Activated T-helper 1 cell treated with anti-CD3 and anti-CD28 coated beads, Interleukin-12 subunit alpha, Interleukin-12 subunit beta, Interleukin-2, Interleukin-4 antibody, amounts not matched to agents 30 ng/mL and 10 ng/mL and 1 ng/mL, durations not matched to agents 14 hours and 24 hours and 36 hours (primary cell): ENCODE results near the gene CFAP46. TPM values are rescaled to one million over a fixed set of nuclear protein-coding genes. Genes with fewer than 3 reads are reported as not detected.
"Not testable (repeated sequence)": the region's sequence is repeated elsewhere in the genome, so short reads cannot be mapped to it uniquely, and the experiment has no call there.

Experiments used
- DNase-seq: peaks from one replicate; pipeline ENCODE4 v3.0.0; 2021; ENCODE audit warnings: low spot score
- H3K27ac Mint-ChIP-seq: one replicate; pipeline ENCODE4 v1.8.0; 2021; ENCODE audit warnings: mild to moderate bottlenecking, mixed read lengths
- H3K27me3 Mint-ChIP-seq: one replicate; pipeline ENCODE4 v1.8.0; 2022; ENCODE audit warnings: mild to moderate bottlenecking, moderate library complexity, mixed read lengths; ENCODE audit not compliant: insufficient read depth
- H3K36me3 Mint-ChIP-seq: one replicate; pipeline ENCODE4 v1.8.0; 2021; ENCODE audit warnings: low read depth, mixed read lengths
- H3K4me1 Mint-ChIP-seq: one replicate; pipeline ENCODE4 v1.8.0; 2021; ENCODE audit warnings: low read depth, mixed read lengths
- H3K4me3 Mint-ChIP-seq: one replicate; pipeline ENCODE4 v1.8.0; 2021; ENCODE audit warnings: mild to moderate bottlenecking, moderate library complexity, mixed read lengths
- H3K9me3 Mint-ChIP-seq: one replicate; pipeline ENCODE4 v1.8.0; 2021; ENCODE audit warnings: mixed read lengths
- intact Hi-C: fragments of 100-400 bp; cut with micrococcal nuclease; formaldehyde crosslinking; loops from one replicate; pipeline ENCODE4 v1.15.1; 2024
- total RNA-seq: library from RNA; stranded (reverse); gene quantifications from 2 replicates; pipeline ENCODE4 v1.2.3, GENCODE V29; 2022

The CFAP46 gene
- total RNA-seq, 1 donor from 2014 or later: not detected

DNA sequence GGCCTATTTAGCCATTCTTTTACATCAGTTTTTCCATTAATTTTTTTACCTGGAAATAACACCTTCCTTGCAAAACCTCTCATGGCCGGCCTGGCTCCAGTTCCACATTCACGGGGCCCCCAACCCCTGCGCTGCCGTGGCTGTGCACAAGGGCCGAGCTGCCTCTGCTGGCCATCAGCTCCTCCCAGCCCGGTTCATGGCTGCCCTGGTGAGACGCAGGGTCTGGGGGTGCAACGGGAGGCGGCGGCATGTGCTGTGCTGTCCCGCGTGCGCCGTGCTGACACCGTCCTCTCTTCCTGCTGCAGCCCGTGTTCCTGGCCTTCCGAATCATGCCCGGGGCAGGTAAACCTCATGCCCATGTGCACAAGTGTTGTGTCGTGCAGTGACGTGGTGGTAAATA is 160.8 kb downstream of the CFAP46 start:
- intact Hi-C loops: no loop called here

DNA sequence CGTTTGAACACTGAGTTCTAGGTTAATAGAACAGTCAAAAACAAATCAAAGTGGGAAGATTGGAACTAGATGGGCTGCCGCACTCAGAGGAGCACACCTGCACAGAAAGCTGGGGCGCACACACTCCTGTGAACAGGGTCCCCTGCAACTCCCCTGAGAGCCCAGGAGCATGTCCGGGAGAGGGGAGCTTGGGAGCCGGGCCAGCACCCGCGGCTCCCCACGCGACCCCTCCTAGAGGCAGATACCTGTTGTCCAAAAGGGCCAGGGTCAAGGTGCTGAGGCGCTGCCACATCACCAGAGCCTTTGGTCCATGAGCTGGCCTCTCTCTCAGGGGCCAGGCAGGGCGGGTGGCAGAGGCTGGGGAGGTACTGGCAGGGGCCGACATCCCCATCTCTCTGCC is 162.0 kb downstream of the CFAP46 start:
- Mint-ChIP-seq H3K4me3 (no peak overlapping the region), H3K27ac (no peak overlapping the region), H3K36me3 (peaks cover 6% of the 10 kb centered on the region), H3K27me3 (peaks cover 9% of the 10 kb centered on the region), H3K9me3 (no peaks in the 10 kb centered on the region), H3K4me1 (no peaks in the 10 kb centered on the region)
- intact Hi-C loops: no loop called here
- DNase-seq: no peak

More for the DNA sequence above, 160.8 kb downstream of the CFAP46 start:
- Mint-ChIP-seq H3K36me3 (peaks cover 6% of the 10 kb centered on the region), H3K27me3 (peaks cover 10% of the 10 kb centered on the region), H3K27ac (no peak overlapping the region), H3K4me1 (no peaks in the 10 kb centered on the region), H3K4me3 (no peak overlapping the region), H3K9me3 (no peaks in the 10 kb centered on the region)
- no peak for DNase-seq

DNA sequence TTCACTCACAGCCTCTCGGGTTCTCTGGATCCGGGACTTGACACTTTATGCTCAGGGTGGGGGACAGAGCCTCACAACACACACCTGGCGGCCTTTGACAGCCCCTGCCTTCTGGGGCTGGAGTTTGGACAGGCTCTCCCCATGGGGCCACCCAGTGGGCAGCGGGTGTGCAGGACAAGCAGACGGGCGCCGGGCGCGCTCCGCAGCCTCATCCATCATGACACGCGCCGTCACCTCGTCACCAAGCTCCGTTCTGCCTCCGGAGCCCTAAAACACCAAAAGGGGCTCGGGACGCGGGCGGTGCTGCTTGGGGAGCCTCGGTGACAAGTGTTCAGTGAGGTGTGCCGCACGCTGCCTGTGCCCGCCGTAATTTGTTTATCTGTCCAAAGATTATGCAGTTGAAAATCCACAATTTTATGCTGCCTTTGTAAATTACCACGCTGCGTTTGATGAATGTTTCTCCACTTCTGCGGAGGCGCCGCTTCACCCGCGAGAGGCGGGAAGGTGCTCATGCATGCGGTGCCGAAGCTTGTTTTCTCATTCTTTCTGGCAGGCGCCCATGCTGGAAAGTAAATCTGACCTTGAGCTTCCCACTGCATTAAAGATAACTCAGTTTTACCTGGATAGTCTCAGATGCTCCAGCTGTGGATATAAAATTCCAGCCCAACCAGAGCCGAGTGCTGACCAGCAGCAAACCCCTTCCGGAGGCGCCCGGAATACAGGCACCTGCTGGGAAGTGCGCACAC is 162.6 kb downstream of the CFAP46 start:
- Mint-ChIP-seq H3K27ac (no peak overlapping the region), H3K4me1 (no peaks in the 10 kb centered on the region), H3K27me3 (peaks cover 9% of the 10 kb centered on the region), H3K9me3 (no peaks in the 10 kb centered on the region), H3K36me3 (peaks cover 6% of the 10 kb centered on the region), H3K4me3 (no peak overlapping the region)
- DNase-seq: no peak
- intact Hi-C loops: no loop called here

DNA sequence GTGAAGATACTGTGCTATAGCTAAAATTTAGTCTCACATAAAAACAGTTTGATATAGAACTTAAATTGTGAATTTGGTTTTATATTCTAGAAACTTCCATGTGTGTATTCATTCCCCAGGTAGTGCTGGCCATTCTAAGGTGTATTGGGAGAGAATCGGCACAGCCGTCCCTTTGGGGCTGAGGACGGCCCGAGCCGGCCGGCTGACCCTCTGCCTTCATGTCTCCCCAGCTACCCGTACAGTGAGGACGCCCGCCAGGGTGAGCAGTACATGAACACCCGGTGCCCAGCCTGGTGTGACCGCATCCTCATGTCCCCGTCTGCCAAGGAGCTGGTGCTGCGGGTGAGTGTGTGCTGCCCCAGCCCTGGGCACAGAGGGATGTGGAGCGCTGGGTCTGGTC is 164.9 kb downstream of the CFAP46 start:
- H3K36me3 Mint-ChIP-seq: no peaks in the 10 kb centered on the region

DNA sequence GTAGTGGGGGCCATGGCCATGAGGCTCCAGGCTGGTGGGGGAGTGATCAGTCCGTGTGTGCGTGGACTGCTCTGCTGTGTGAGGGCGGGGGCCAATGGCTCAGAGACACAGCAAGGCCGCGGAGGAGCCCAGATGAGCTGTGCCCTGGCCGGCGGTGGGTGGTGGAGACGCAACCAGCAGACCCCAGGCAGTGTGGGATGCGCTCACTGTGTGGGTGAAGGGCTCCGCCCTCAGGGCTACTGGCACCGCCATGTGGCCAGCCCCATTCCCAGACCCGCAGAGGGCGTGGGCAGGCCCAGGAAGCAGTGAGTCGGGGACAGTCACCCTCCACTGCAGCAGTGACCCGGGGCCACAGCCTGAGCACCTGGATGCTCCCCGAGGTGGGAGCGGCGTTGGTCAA is 165.5 kb downstream of the CFAP46 start:
- no peaks in the 10 kb centered on the region for H3K27me3 Mint-ChIP-seq
- no peak overlapping the region for H3K27ac Mint-ChIP-seq
- H3K4me1 Mint-ChIP-seq: no peaks in the 10 kb centered on the region
- intact Hi-C loops: no loop called here
- H3K9me3 Mint-ChIP-seq: no peaks in the 10 kb centered on the region
- H3K36me3 Mint-ChIP-seq: no peaks in the 10 kb centered on the region
- DNase-seq: no peak
- H3K4me3 Mint-ChIP-seq: no peak overlapping the region

More for the DNA sequence above, 164.9 kb downstream of the CFAP46 start:
- H3K4me3 Mint-ChIP-seq: no peak overlapping the region
- no peaks in the 10 kb centered on the region for H3K27me3 Mint-ChIP-seq
- no peak overlapping the region for H3K27ac Mint-ChIP-seq
- no peaks in the 10 kb centered on the region for H3K9me3 Mint-ChIP-seq
- no peaks in the 10 kb centered on the region for H3K4me1 Mint-ChIP-seq
- no peak for DNase-seq
- intact Hi-C loops: no loop called here

DNA sequence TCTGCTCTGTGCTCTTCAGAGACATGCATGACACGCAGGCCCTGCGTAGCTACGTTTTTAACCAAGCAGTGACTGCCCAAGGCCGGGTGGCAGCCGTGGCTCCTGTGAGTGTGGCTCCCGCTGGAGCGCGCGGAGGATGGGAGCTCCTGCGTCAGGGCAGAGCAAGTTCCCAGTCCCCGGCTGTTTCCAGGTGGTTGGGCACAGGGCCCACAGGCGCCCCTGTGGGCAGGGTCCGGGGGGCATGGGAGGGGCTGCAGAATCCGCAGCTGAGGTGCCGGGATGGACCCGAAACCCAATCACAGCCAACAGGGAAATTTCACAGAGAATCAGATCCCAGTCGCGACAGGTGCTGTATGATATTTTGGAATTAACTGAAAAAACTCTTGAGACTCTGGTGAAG is 166.2 kb downstream of the CFAP46 start:
- DNase-seq: no peak
- Mint-ChIP-seq H3K36me3 (peaks cover 2% of the 10 kb centered on the region), H3K4me1 (no peaks in the 10 kb centered on the region), H3K27me3 (no peaks in the 10 kb centered on the region), H3K9me3 (no peaks in the 10 kb centered on the region), H3K27ac (no peak overlapping the region), H3K4me3 (no peak overlapping the region)
- intact Hi-C loops: no loop called here

DNA sequence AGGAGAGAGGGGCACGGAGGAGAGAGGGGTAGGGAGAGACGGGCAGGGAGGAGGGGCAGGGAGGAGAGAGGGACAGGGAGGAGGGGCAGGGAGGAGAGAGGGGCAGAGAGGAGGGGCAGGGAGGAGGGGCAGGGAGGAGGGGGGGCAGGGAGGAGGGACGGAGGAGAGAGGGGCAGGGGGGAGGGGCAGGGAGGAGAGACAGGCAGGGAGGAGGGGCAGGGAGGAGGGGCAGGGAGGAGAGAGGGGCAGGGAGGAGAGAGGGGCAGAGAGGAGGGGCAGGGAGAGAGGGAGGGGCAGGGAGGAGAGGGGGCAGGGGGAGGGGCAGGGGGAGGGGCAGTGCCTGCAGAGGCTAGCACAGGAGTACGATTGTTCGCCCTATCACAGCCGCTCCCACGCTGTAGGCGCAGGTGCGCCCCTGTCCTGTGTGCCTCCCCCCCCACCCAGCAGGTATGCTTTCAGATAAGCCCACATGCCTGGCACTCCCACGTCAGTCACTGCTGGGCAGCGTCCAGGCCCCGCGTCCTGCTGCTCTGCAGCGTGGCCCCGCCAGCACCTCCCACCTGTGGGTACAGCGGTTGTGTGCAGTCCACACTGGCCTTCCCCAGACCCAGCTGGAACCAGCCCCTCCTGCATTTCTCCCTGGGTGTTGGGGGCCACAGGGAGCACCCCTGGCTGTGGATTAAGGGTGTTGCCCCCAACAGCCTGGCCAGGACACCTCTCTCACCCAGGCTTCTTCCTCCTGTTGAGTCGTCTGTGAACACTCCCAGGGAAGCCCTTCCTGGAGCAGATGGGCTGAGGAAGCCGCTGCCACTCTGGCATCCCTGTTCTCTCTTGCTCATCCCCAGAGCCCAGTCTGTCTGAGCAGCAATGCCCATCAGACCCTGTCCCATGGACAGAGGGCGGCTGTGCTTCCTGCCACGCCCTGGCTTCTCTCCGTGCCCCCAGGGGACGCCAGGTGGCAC is 167.2 kb downstream of the CFAP46 start:
- no peaks in the 10 kb centered on the region for H3K4me1 Mint-ChIP-seq
- H3K4me3 Mint-ChIP-seq: no peak overlapping the region
- H3K9me3 Mint-ChIP-seq: no peaks in the 10 kb centered on the region
- H3K27ac Mint-ChIP-seq: no peak overlapping the region
- intact Hi-C loops: no loop called here
- H3K27me3 Mint-ChIP-seq: no peaks in the 10 kb centered on the region
- DNase-seq: no peak
- H3K36me3 Mint-ChIP-seq: peaks cover 4% of the 10 kb centered on the region

DNA sequence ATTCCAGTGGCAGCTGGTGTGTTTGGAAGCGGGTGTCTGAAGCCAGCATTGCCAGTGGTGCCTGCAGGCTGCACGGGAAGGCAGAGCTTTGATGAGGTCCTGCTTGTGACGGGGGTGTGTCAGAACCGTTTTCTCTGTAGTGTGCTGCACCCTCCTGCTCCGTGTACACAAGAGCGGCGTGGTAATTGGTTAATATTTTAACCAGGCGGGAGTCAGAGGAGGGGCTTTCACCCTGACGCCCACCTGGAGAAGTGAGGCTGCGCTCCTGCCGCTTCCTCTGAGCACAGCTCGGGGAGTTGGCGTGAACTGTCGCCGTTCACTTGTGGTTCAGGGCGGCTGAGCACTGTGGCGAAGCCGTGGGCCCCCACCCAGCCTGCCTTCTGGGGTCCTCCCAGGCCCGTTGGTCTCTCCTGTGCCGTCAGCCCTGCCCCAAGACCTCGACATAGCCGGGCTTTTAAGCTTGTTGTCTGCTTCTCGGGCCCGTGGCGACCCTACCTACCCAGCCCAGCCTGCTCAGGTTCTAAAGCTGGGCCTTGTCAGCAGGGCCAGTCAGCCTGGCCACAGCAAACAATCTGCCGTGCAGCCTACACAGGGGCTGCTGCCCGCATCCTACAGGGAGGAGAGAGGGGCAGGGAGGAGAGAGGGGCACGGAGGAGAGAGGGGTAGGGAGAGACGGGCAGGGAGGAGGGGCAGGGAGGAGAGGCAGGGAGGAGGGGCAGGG is 168.0 kb downstream of the CFAP46 start:
- intact Hi-C loops: no loop called here
- no peaks in the 10 kb centered on the region for H3K4me1 Mint-ChIP-seq
- H3K27me3 Mint-ChIP-seq: no peaks in the 10 kb centered on the region
- DNase-seq: no peak
- H3K4me3 Mint-ChIP-seq: no peak overlapping the region
- peaks cover 5% of the 10 kb centered on the region for H3K36me3 Mint-ChIP-seq
- H3K27ac Mint-ChIP-seq: no peak overlapping the region
- H3K9me3 Mint-ChIP-seq: no peaks in the 10 kb centered on the region

DNA sequence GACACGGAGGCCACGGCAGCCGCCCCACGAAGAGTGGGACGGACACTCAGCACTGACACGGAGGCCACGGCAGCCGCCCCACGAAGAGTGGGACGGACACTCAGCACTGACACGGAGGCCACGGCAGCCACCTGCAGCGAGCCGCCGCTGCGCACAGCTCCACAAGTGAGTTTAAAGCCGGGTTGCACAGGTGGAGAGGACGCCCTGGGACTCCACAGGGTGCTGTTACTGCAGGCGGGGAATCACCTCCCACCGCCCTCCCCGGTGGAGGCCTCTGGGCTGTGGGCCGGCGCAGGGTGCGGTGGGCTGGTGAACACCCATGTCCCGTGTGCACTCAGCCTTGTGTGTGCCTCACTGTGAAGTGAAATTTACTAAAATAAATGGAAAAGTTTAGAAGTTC is 169.6 kb downstream of the CFAP46 start:
- not testable (repeated sequence) for H3K4me3 Mint-ChIP-seq, H3K4me1 Mint-ChIP-seq, H3K27me3 Mint-ChIP-seq

DNA sequence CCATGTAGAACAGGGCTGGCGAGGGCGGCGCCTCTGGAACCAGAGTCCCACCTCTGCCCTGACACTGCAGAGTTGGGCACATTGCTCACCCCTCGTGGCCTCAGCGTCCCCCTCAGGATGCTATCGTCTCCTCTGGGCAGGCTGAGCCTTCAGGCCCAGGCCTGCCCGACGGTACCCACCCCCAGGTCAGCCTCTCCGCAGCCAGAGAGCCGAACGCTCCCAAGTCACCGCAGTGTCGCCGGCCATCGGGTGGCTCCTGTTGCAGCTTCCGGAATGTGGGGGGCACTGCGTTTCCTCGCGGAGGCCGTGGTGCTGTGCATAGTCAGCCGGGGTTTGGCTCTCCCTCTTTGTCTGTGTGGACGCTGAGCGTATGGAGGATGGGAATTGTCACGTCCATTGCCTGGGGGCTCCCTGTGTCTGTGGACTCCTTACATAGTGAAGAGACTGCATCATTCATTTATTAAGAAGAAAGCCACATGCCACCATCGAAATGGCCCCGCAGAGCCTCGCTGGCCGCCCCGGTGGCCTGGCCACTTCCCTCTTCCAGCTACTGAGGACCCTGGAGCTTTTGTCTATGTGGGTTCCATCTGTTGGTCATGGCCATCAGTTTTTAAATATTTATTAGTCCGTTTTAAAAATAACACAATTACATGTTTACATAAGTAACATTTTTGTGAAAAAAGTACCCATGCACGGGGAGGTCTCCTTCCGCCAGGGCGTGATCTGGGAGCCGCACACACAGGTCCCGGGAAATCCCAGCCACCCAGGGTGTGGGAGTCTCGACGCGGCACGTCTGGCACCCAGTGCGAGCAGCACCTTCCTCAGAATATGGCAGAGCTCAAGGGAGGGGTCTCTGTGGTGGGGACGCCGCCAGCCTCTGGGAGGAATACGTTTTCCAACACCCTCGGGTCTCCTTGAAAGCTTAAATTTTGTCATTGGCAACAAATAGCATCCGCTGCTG is 172.0 kb downstream of the CFAP46 start:
- Mint-ChIP-seq H3K27me3 (no peaks in the 10 kb centered on the region), H3K36me3 (peaks cover 14% of the 10 kb centered on the region), H3K4me1 (no peaks in the 10 kb centered on the region), H3K4me3 (no peak overlapping the region), H3K9me3 (no peaks in the 10 kb centered on the region), H3K27ac (no peak overlapping the region)
- intact Hi-C loops: no loop called here
- no peak for DNase-seq

More for the DNA sequence above, 169.6 kb downstream of the CFAP46 start:
- H3K36me3 Mint-ChIP-seq, H3K27ac Mint-ChIP-seq, intact Hi-C loops, DNase-seq, H3K9me3 Mint-ChIP-seq: not testable (repeated sequence)

DNA sequence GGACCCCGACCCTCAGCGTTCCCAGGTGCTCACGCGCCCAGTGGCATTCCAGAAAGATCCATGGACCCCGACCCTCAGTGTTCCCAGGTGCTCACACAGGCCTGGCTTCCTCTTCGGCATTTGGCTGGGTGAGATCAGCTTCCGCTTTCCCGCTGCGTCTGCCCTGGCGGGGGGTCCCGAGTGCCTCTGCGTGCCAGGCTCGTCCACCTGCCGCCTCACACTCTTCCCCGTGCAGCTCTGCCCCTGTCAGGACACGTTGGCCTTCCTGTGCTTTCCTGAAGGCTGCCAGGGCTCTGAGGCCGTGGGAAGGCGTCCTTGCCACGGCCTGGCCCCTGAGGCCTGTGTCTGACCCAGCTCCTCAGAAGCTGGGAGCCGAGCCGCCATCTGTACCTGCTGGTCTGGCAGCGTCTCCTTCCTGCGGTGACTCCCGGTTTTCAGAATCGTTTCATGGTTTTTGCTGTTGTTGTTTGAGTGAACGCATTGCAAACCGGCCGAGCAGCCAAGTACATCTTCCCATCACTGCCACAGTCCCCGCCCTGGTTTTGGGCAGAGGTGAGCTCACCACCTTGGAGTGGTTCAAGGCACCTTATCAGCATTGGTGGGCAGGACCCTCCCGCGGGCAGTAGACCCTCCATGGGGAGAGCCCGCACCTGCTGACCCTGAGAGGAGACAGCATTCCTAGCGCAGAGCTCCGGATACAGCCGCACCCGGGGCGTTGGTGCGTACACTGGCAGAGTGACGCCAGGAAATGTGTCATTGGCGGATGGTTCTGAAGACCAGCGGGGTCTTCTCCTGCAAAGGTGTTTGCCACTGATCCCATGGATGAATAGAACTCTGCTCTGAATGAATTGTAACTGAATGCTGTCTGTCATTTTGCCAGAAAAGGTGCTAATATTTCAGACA is 173.8 kb downstream of the CFAP46 start:
- no peaks in the 10 kb centered on the region for H3K9me3 Mint-ChIP-seq
- no peak for DNase-seq
- H3K27me3 Mint-ChIP-seq: no peaks in the 10 kb centered on the region
- H3K4me1 Mint-ChIP-seq: no peaks in the 10 kb centered on the region
- H3K4me3 Mint-ChIP-seq: no peak overlapping the region
- intact Hi-C loops: no loop called here
- peaks cover 16% of the 10 kb centered on the region for H3K36me3 Mint-ChIP-seq
- no peak overlapping the region for H3K27ac Mint-ChIP-seq
